DOHH2 (cell line): ENCODE data around the gene ARHGAP29.

Experiments used
- H3F3A ChIP-seq: fragments of 200-600 bp; sonication (generic), shearing (Covaris generic); 2 replicates; pipeline ENCODE4 v1.6.0; 2016; ENCODE audit warnings: antibody characterized with exemption, mild to moderate bottlenecking; ENCODE audit not compliant: control insufficient read depth, insufficient read depth
- H3K27ac ChIP-seq: fragments of 200-600 bp; sonication (generic); 2 replicates; pipeline ENCODE4 v1.5.1; 2014; ENCODE audit warnings: low read depth, mild to moderate bottlenecking, low read length, moderate library complexity
- H3K27me3 ChIP-seq: fragments of 200-600 bp; sonication (generic); 2 replicates; pipeline ENCODE4 v1.6.1; 2014; ENCODE audit warnings: mild to moderate bottlenecking, low read length, mixed read lengths; ENCODE audit not compliant: control insufficient read depth
- H3K36me3 ChIP-seq: fragments of 200-600 bp; sonication (generic); 2 replicates; pipeline ENCODE4 v1.6.1; 2014; ENCODE audit warnings: mild to moderate bottlenecking, low read length, moderate library complexity, mixed read lengths; ENCODE audit not compliant: control insufficient read depth
- H3K4me1 ChIP-seq: fragments of 200-600 bp; sonication (generic); 2 replicates; pipeline ENCODE4 v1.6.1; 2014; ENCODE audit warnings: mild to moderate bottlenecking, low read length, mixed read lengths; ENCODE audit not compliant: control insufficient read depth
- H3K4me2 ChIP-seq: fragments of 200-600 bp; sonication (generic); 2 replicates; pipeline ENCODE4 v1.6.0; 2014; ENCODE audit warnings: mild to moderate bottlenecking, low read length, moderate library complexity
- H3K4me3 ChIP-seq: fragments of 200-600 bp; sonication (generic); 2 replicates; pipeline ENCODE4 v1.5.1; 2014; ENCODE audit warnings: mild to moderate bottlenecking, low read length, mixed read lengths
- H3K79me2 ChIP-seq: fragments of 200-600 bp; sonication (generic); 2 replicates; pipeline ENCODE4 v1.6.1; 2014; ENCODE audit warnings: mild to moderate bottlenecking, low read length, mixed read lengths; ENCODE audit not compliant: control insufficient read depth
- H3K9me2 ChIP-seq: fragments of 200-600 bp; sonication (generic); replicated peaks from 2 replicates; pipeline ENCODE4 v1.6.1; 2014; ENCODE audit warnings: mild to moderate bottlenecking, low read length, mixed read lengths; ENCODE audit not compliant: control insufficient read depth
- H3K9me3 ChIP-seq: fragments of 200-600 bp; sonication (generic); 2 replicates; pipeline ENCODE4 v1.6.1; 2014; ENCODE audit warnings: antibody characterized with exemption, low read length, mixed read lengths; ENCODE audit not compliant: control insufficient read depth, insufficient read depth
- H4K20me1 ChIP-seq: fragments of 200-600 bp; sonication (generic); 2 replicates; pipeline ENCODE4 v1.6.0; 2014; ENCODE audit warnings: low read depth, mild to moderate bottlenecking, antibody characterized with exemption, low read length, moderate library complexity; ENCODE audit not compliant: control insufficient read depth, insufficient read depth
- CTCF ChIP-seq: fragments of 200-600 bp; sonication (generic); IDR thresholded peaks from one replicate; pipeline ENCODE4 v1.5.1; 2014; ENCODE audit warnings: antibody characterized with exemption, mild to moderate bottlenecking, low read depth, low read length; ENCODE audit not compliant: poor library complexity, severe bottlenecking
- EZH2phosphoT487 ChIP-seq: fragments of 200-600 bp; sonication (generic); IDR thresholded peaks from 2 replicates; pipeline ENCODE4 v1.6.1; 2017; ENCODE audit warnings: borderline replicate concordance, mild to moderate bottlenecking, antibody characterized with exemption, low read length, moderate library complexity, mixed read lengths

ARHGAP29 gene

GRCh38 chr1:94260635-94261387, 23.4 kb upstream of the ARHGAP29 start:
- Histone ChIP-seq H3K4me2 (no peak overlapping the region), H3K79me2 (no peaks in the 10 kb centered on the region), H3K4me3 (no peak overlapping the region), H3K9me3 (no peaks in the 10 kb centered on the region), H3K36me3 (no peaks in the 10 kb centered on the region), H3K27ac (no peak overlapping the region), H3F3A (no peaks in the 10 kb centered on the region), H3K4me1 (no peaks in the 10 kb centered on the region), H3K27me3 (no peaks in the 10 kb centered on the region), H4K20me1 (no peaks in the 10 kb centered on the region), H3K9me2 (no peaks in the 10 kb centered on the region)
- TF ChIP-seq EZH2phosphoT487 (no peak), CTCF (no peak)

- H3K27me3 ChIP-seq, result no peaks in the 10 kb centered on the region
- no peaks in the 10 kb centered on the region for H3K4me1 ChIP-seq
- H3F3A ChIP-seq, result no peaks in the 10 kb centered on the region
- no peaks in the 10 kb centered on the region for H3K9me3 ChIP-seq
- TF ChIP-seq EZH2phosphoT487 (no peak), CTCF (no peak)
- no peak overlapping the region for H3K27ac ChIP-seq
- H3K9me2 ChIP-seq, result no peaks in the 10 kb centered on the region
- no peaks in the 10 kb centered on the region for H4K20me1 ChIP-seq
- H3K4me2 ChIP-seq, result no peak overlapping the region
- no peak overlapping the region for H3K4me3 ChIP-seq
- H3K36me3 ChIP-seq, result no peaks in the 10 kb centered on the region
- H3K79me2 ChIP-seq, result no peaks in the 10 kb centered on the region
Observed at GRCh38 chr1:94259635-94260289, 22.4 kb upstream of the ARHGAP29 start.

GRCh38 chr1:94258873-94259331, 21.5 kb upstream of the ARHGAP29 start:
- H3K9me2 ChIP-seq, result no peaks in the 10 kb centered on the region
- no peaks in the 10 kb centered on the region for H3K79me2 ChIP-seq
- no peaks in the 10 kb centered on the region for H3K4me1 ChIP-seq
- H3K36me3 ChIP-seq, result no peaks in the 10 kb centered on the region
- no peaks in the 10 kb centered on the region for H4K20me1 ChIP-seq
- H3F3A ChIP-seq, result no peaks in the 10 kb centered on the region
- H3K4me2 ChIP-seq, result no peak overlapping the region
- no peak overlapping the region for H3K27ac ChIP-seq
- no peak overlapping the region for H3K4me3 ChIP-seq
- TF ChIP-seq CTCF (no peak), EZH2phosphoT487 (no peak)
- no peaks in the 10 kb centered on the region for H3K9me3 ChIP-seq
- no peaks in the 10 kb centered on the region for H3K27me3 ChIP-seq
